GM23338 (cell line): ENCODE data around the gene PPP2R5C. TPM values are rescaled to one million over a fixed set of nuclear protein-coding genes. Genes with fewer than 3 reads are reported as not detected.

Experiments
- ATAC-seq: fragments of 200-7000 bp; cut with Tn5 transposase; 3 replicates; pipeline ENCODE4 v1.9.1; 2020
- DNase-seq: peaks from one replicate; pipeline ENCODE4 v3.0.0-alpha.2; 2015; ENCODE audit warnings: low spot score
- H2AFZ ChIP-seq: fragments of 200-600 bp; sonication (generic); 2 replicates; pipeline ENCODE4 v1.8.0; 2016; ENCODE audit warnings: antibody characterized with exemption, mild to moderate bottlenecking, moderate library complexity
- H3F3A ChIP-seq: fragments of 200-600 bp; sonication (generic); replicated peaks from 2 replicates; pipeline ENCODE4 v1.8.0; 2017; ENCODE audit warnings: antibody characterized with exemption, mixed run types, low read depth
- H3K27ac ChIP-seq: fragments of 200-600 bp; sonication (generic); 2 replicates; pipeline ENCODE4 v1.6.1; 2016; ENCODE audit warnings: low read depth
- H3K27me3 ChIP-seq: fragments of 200-600 bp; sonication (generic); 2 replicates; pipeline ENCODE4 v1.8.0; 2016; ENCODE audit warnings: mild to moderate bottlenecking, mixed run types, moderate library complexity; ENCODE audit not compliant: insufficient read depth
- H3K36me3 ChIP-seq: fragments of 200-600 bp; sonication (generic); 2 replicates; pipeline ENCODE4 v1.8.0; 2016; ENCODE audit warnings: mild to moderate bottlenecking; ENCODE audit not compliant: insufficient read depth
- H3K4me1 ChIP-seq: fragments of 200-600 bp; sonication (generic); 2 replicates; pipeline ENCODE4 v1.8.0; 2016; ENCODE audit warnings: mild to moderate bottlenecking, moderate library complexity; ENCODE audit not compliant: insufficient read depth
- H3K4me2 ChIP-seq: fragments of 200-600 bp; sonication (generic); 2 replicates; pipeline ENCODE4 v1.7.1; 2017; ENCODE audit warnings: mixed run types
- H3K4me3 ChIP-seq: fragments of 200-600 bp; sonication (generic); 2 replicates; pipeline ENCODE4 v1.6.1; 2016; ENCODE audit warnings: mixed run types
- H3K79me2 ChIP-seq: fragments of 200-600 bp; sonication (generic); replicated peaks from 2 replicates; pipeline ENCODE4 v1.8.0; 2017; ENCODE audit warnings: mild to moderate bottlenecking; ENCODE audit not compliant: insufficient read depth
- H3K9me2 ChIP-seq: fragments of 200-600 bp; sonication (generic); 2 replicates; pipeline ENCODE4 v1.8.0; 2017; ENCODE audit not compliant: insufficient read depth
- H4K20me1 ChIP-seq: fragments of 200-600 bp; sonication (generic); replicated peaks from 2 replicates; pipeline ENCODE4 v1.8.0; 2017; ENCODE audit warnings: mild to moderate bottlenecking; ENCODE audit not compliant: insufficient read depth
- H3K27ac Mint-ChIP-seq: 2 replicates; pipeline ENCODE4 v1.8.0; 2020; ENCODE audit warnings: inconsistent platforms, mild to moderate bottlenecking, moderate library complexity, mixed read lengths
- H3K27me3 Mint-ChIP-seq: 3 replicates; pipeline ENCODE4 v1.8.0; 2022; ENCODE audit warnings: low read depth, mild to moderate bottlenecking, moderate library complexity, mixed read lengths, inconsistent platforms; ENCODE audit not compliant: insufficient read depth, poor library complexity
- H3K36me3 Mint-ChIP-seq: 3 replicates; pipeline ENCODE4 v1.8.0; 2021; ENCODE audit warnings: low read depth, mild to moderate bottlenecking, inconsistent platforms, moderate library complexity, mixed read lengths
- H3K4me1 Mint-ChIP-seq: 3 replicates; pipeline ENCODE4 v1.8.0; 2020; ENCODE audit warnings: mild to moderate bottlenecking, inconsistent platforms, mixed read lengths
- H3K4me3 Mint-ChIP-seq: 3 replicates; pipeline ENCODE4 v1.8.0; 2021; ENCODE audit warnings: moderate library complexity, mild to moderate bottlenecking, inconsistent platforms, mixed read lengths
- H3K9me3 Mint-ChIP-seq: 3 replicates; pipeline ENCODE4 v1.8.0; 2020; ENCODE audit warnings: moderate library complexity, mild to moderate bottlenecking, inconsistent platforms, mixed read lengths
- CREB1 ChIP-seq: fragments of 250-450 bp; sonication (Bioruptor Pico); IDR thresholded peaks from 2 replicates; pipeline ENCODE4 v1.5.0; 2020; ENCODE audit warnings: low read depth, mild to moderate bottlenecking, moderate library complexity
- EZH2 ChIP-seq: fragments of 200-600 bp; sonication (generic); IDR thresholded peaks from one replicate; pipeline ENCODE4 v1.8.0; 2017; ENCODE audit warnings: antibody characterized with exemption, mild to moderate bottlenecking, low read depth; ENCODE audit not compliant: unreplicated experiment
- JUNB ChIP-seq: IDR thresholded peaks from one replicate; pipeline ENCODE4 v1.6.1; 2016; ENCODE audit warnings: antibody characterized with exemption; ENCODE audit not compliant: unreplicated experiment
- NANOG ChIP-seq: IDR thresholded peaks from 2 replicates; pipeline ENCODE4 v1.6.1; 2016; ENCODE audit warnings: antibody characterized with exemption, borderline replicate concordance
- POLR2AphosphoS5 ChIP-seq: IDR thresholded peaks from 2 replicates; pipeline ENCODE4 v1.6.1; 2016; ENCODE audit warnings: antibody characterized with exemption, low read depth
- STAT1 ChIP-seq: IDR thresholded peaks from one replicate; pipeline ENCODE4 v1.6.1; 2016; ENCODE audit warnings: antibody characterized with exemption; ENCODE audit not compliant: unreplicated experiment
- ZNF114 ChIP-seq: fragments of 250-450 bp; sonication (Bioruptor Pico); IDR thresholded peaks from 2 replicates; pipeline ENCODE4 v1.5.0; 2020; ENCODE audit warnings: mild to moderate bottlenecking, moderate library complexity
- ZNF331 ChIP-seq: fragments of 250-450 bp; sonication (Bioruptor Pico); IDR thresholded peaks from 2 replicates; pipeline ENCODE4 v1.5.0; 2020; ENCODE audit warnings: low read depth, mild to moderate bottlenecking, moderate library complexity
- polyA plus RNA-seq: library from polyadenylated mRNA; unstranded; fragments of >200 nt; fragmentation: Nextera tagmentation; extraction: Ambion mirVana; gene quantifications from 2 replicates; pipeline ENCODE4 v1.2.1, GENCODE V29; 2016
- total RNA-seq: library from RNA; depleted of rRNA; stranded (reverse); fragments of >200 nt; shearing (Covaris generic); gene quantifications from 2 replicates; pipeline ENCODE4 v1.2.3, GENCODE V29; 2014
- TF ChIP-seq, protein P1 (sequence below): fragments of 250-450 bp; sonication (Bioruptor Pico); IDR thresholded peaks from 2 replicates; pipeline ENCODE4 v1.5.0; 2020; ENCODE audit warnings: mild to moderate bottlenecking, moderate library complexity
- TF ChIP-seq, protein P2 (sequence below): IDR thresholded peaks from 2 replicates; pipeline ENCODE4 v1.6.1; 2016; ENCODE audit warnings: antibody characterized with exemption
- TF ChIP-seq, protein P3 (sequence below), 2 experiments: fragments of 200-600 bp in 1 of 2; sonication (generic) in 1 of 2; conservative IDR thresholded peaks; 2 replicates each; pipeline versions ENCODE4 v1.5.1 to v1.6.1; 2016 to 2017; ENCODE audit warnings: antibody characterized with exemption in 2 of 2, low read depth in 2 of 2, mild to moderate bottlenecking in 2 of 2, moderate library complexity in 1 of 2
- TF ChIP-seq, protein P4 (sequence below): IDR thresholded peaks from one replicate; pipeline ENCODE4 v1.6.1; 2018; ENCODE audit warnings: antibody characterized with exemption; ENCODE audit not compliant: unreplicated experiment

Gene PPP2R5C
- total and polyA plus RNA-seq, 2 experiments from 2014 or later = 75.4 to 79.7 TPM

DNA sequence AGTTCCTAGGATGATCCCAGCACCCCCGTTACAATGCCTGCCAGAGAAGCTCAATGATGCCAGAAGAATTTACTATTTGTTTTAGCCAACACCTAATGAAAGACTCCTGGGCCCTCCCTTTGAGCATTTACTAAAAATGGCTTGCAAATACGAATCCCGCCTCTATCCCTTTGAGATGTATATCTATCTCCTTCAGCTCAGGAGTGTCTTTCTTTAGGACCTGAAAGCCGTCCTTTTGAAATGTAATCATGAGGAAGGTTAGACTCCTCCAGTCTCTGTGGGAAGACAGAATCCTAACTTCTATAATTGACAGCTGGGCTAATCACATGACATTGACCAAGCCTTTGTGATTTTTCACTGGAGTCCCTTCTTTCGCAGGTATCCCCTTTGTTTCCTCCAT lies 183.7 kb downstream of the PPP2R5C start (continued):
- TF ChIP-seq, protein P1, sequence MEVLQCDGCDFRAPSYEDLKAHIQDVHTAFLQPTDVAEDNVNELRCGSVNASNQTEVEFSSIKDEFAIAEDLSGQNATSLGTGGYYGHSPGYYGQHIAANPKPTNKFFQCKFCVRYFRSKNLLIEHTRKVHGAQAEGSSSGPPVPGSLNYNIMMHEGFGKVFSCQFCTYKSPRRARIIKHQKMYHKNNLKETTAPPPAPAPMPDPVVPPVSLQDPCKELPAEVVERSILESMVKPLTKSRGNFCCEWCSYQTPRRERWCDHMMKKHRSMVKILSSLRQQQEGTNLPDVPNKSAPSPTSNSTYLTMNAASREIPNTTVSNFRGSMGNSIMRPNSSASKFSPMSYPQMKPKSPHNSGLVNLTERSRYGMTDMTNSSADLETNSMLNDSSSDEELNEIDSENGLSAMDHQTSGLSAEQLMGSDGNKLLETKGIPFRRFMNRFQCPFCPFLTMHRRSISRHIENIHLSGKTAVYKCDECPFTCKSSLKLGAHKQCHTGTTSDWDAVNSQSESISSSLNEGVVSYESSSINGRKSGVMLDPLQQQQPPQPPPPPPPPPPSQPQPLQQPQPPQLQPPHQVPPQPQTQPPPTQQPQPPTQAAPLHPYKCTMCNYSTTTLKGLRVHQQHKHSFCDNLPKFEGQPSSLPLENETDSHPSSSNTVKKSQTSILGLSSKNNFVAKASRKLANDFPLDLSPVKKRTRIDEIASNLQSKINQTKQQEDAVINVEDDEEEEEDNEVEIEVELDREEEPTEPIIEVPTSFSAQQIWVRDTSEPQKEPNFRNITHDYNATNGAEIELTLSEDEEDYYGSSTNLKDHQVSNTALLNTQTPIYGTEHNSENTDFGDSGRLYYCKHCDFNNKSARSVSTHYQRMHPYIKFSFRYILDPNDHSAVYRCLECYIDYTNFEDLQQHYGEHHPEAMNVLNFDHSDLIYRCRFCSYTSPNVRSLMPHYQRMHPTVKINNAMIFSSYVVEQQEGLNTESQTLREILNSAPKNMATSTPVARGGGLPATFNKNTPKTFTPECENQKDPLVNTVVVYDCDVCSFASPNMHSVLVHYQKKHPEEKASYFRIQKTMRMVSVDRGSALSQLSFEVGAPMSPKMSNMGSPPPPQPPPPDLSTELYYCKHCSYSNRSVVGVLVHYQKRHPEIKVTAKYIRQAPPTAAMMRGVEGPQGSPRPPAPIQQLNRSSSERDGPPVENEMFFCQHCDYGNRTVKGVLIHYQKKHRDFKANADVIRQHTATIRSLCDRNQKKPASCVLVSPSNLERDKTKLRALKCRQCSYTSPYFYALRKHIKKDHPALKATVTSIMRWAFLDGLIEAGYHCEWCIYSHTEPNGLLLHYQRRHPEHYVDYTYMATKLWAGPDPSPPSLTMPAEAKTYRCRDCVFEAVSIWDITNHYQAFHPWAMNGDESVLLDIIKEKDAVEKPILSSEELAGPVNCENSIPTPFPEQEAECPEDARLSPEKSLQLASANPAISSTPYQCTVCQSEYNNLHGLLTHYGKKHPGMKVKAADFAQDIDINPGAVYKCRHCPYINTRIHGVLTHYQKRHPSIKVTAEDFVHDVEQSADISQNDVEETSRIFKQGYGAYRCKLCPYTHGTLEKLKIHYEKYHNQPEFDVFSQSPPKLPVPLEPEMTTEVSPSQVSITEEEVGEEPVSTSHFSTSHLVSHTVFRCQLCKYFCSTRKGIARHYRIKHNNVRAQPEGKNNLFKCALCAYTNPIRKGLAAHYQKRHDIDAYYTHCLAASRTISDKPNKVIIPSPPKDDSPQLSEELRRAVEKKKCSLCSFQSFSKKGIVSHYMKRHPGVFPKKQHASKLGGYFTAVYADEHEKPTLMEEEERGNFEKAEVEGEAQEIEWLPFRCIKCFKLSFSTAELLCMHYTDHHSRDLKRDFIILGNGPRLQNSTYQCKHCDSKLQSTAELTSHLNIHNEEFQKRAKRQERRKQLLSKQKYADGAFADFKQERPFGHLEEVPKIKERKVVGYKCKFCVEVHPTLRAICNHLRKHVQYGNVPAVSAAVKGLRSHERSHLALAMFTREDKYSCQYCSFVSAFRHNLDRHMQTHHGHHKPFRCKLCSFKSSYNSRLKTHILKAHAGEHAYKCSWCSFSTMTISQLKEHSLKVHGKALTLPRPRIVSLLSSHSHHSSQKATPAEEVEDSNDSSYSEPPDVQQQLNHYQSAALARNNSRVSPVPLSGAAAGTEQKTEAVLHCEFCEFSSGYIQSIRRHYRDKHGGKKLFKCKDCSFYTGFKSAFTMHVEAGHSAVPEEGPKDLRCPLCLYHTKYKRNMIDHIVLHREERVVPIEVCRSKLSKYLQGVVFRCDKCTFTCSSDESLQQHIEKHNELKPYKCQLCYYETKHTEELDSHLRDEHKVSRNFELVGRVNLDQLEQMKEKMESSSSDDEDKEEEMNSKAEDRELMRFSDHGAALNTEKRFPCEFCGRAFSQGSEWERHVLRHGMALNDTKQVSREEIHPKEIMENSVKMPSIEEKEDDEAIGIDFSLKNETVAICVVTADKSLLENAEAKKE (CRISPR knock-in tag) = no peak
- TF ChIP-seq, protein P2, sequence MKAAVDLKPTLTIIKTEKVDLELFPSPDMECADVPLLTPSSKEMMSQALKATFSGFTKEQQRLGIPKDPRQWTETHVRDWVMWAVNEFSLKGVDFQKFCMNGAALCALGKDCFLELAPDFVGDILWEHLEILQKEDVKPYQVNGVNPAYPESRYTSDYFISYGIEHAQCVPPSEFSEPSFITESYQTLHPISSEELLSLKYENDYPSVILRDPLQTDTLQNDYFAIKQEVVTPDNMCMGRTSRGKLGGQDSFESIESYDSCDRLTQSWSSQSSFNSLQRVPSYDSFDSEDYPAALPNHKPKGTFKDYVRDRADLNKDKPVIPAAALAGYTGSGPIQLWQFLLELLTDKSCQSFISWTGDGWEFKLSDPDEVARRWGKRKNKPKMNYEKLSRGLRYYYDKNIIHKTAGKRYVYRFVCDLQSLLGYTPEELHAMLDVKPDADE = no peak
- peak; percentile 64 for TF ChIP-seq NANOG
- TF ChIP-seq ZNF331 (CRISPR knock-in tag) = no peak

DNA sequence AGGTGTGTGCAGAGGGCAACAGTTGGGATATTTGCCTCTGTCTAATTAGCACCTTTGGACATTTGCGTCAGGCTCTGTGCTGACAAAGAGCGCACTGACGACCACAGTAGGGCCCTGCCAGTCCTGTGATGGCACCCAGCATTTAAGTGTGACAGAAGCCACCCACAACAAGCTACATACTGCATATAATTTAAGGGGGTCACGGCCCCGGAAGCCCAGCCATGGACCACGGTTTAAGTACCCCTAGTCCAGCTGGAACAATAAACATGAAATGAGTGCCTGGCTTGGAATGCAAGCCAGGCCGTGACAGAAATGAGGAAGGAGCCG lies 186.0 kb downstream of the PPP2R5C start:
- Histone ChIP-seq H3K79me2 (no peaks in the 10 kb centered on the region), H3K36me3 (no peaks in the 10 kb centered on the region), H3K27ac (peak overlapping the region; percentile 88), H3K4me2 (peak overlapping the region; percentile 88), H4K20me1 (peaks cover 4% of the 10 kb centered on the region; the same call in 1 of the 2 replicates), H3K4me3 (peak overlapping the region; percentile 68), H3K4me1 (peaks cover 5% of the 10 kb centered on the region), H2AFZ (peak overlapping the region; percentile 83), H3F3A (peaks cover 3% of the 10 kb centered on the region; the same call in 1 of the 2 replicates), H3K27me3 (peaks cover 43% of the 10 kb centered on the region), H3K9me2 (no peaks in the 10 kb centered on the region)
- Mint-ChIP-seq H3K27ac (peak overlapping the region; percentile 95), H3K4me1 (peaks cover 19% of the 10 kb centered on the region), H3K36me3 (no peaks in the 10 kb centered on the region), H3K27me3 (peaks cover 60% of the 10 kb centered on the region), H3K9me3 (peaks cover 8% of the 10 kb centered on the region; the same call in 2 of the 3 replicates), H3K4me3 (peak overlapping the region; percentile 93)
- no peak for ATAC-seq
- DNase-seq = peak; percentile 11
- TF ChIP-seq ZNF114 (no peak), EZH2 (no peak), POLR2AphosphoS5 (no peak), STAT1 (no peak), NANOG (no peak), JUNB (no peak), CREB1 (CRISPR knock-in tag) (no peak)
- TF ChIP-seq, protein P3, sequence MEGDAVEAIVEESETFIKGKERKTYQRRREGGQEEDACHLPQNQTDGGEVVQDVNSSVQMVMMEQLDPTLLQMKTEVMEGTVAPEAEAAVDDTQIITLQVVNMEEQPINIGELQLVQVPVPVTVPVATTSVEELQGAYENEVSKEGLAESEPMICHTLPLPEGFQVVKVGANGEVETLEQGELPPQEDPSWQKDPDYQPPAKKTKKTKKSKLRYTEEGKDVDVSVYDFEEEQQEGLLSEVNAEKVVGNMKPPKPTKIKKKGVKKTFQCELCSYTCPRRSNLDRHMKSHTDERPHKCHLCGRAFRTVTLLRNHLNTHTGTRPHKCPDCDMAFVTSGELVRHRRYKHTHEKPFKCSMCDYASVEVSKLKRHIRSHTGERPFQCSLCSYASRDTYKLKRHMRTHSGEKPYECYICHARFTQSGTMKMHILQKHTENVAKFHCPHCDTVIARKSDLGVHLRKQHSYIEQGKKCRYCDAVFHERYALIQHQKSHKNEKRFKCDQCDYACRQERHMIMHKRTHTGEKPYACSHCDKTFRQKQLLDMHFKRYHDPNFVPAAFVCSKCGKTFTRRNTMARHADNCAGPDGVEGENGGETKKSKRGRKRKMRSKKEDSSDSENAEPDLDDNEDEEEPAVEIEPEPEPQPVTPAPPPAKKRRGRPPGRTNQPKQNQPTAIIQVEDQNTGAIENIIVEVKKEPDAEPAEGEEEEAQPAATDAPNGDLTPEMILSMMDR (conservative IDR thresholded peaks at IDR 0.05; ENCODE audit: low read depth in 2 of 2) = no peak
- TF ChIP-seq, protein P2 = no peak
- TF ChIP-seq, protein P4, sequence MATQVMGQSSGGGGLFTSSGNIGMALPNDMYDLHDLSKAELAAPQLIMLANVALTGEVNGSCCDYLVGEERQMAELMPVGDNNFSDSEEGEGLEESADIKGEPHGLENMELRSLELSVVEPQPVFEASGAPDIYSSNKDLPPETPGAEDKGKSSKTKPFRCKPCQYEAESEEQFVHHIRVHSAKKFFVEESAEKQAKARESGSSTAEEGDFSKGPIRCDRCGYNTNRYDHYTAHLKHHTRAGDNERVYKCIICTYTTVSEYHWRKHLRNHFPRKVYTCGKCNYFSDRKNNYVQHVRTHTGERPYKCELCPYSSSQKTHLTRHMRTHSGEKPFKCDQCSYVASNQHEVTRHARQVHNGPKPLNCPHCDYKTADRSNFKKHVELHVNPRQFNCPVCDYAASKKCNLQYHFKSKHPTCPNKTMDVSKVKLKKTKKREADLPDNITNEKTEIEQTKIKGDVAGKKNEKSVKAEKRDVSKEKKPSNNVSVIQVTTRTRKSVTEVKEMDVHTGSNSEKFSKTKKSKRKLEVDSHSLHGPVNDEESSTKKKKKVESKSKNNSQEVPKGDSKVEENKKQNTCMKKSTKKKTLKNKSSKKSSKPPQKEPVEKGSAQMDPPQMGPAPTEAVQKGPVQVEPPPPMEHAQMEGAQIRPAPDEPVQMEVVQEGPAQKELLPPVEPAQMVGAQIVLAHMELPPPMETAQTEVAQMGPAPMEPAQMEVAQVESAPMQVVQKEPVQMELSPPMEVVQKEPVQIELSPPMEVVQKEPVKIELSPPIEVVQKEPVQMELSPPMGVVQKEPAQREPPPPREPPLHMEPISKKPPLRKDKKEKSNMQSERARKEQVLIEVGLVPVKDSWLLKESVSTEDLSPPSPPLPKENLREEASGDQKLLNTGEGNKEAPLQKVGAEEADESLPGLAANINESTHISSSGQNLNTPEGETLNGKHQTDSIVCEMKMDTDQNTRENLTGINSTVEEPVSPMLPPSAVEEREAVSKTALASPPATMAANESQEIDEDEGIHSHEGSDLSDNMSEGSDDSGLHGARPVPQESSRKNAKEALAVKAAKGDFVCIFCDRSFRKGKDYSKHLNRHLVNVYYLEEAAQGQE = no peak
